Effector memory CD4-positive, alpha-beta T cell (primary cell): ENCODE results near the gene SUPT6H.
A peak's percentile ranks its signal among the peaks of the same experiment; 100 is the strongest.
"Not testable (repeated sequence)": the region's sequence is repeated elsewhere in the genome, so short reads cannot be mapped to it uniquely, and the experiment has no call there.

Source experiments
- DNase-seq, 3 donors: peaks; one replicate each; pipeline ENCODE4 v3.0.0-alpha.2; 2020
- H3K27ac ChIP-seq: 2 replicates; pipeline ENCODE4 v1.7.0; 2013; ENCODE audit warnings: mild to moderate bottlenecking, low read length, moderate library complexity; ENCODE audit not compliant: insufficient read depth, poor library complexity, severe bottlenecking
- H3K27me3 ChIP-seq: replicated peaks from 2 replicates; pipeline ENCODE4 v1.7.0; 2013; ENCODE audit warnings: mild to moderate bottlenecking, low read length; ENCODE audit not compliant: insufficient read depth, control insufficient read depth, poor library complexity, severe bottlenecking
- H3K36me3 ChIP-seq: 2 replicates; pipeline ENCODE4 v1.7.0; 2013; ENCODE audit warnings: mild to moderate bottlenecking, low read length, moderate library complexity; ENCODE audit not compliant: control insufficient read depth, insufficient read depth
- H3K4me1 ChIP-seq: 2 replicates; pipeline ENCODE4 v1.7.0; 2013; ENCODE audit warnings: low read length, mild to moderate bottlenecking; ENCODE audit not compliant: control insufficient read depth, insufficient read depth, poor library complexity, severe bottlenecking
- H3K4me3 ChIP-seq: 2 replicates; pipeline ENCODE4 v1.7.0; 2013; ENCODE audit warnings: low read length, low read depth, mild to moderate bottlenecking; ENCODE audit not compliant: insufficient read depth, poor library complexity, severe bottlenecking
- H3K9me3 ChIP-seq: 2 replicates; pipeline ENCODE4 v1.7.0; 2013; ENCODE audit warnings: mild to moderate bottlenecking, low read length, moderate library complexity; ENCODE audit not compliant: control insufficient read depth

Gene SUPT6H

DNA sequence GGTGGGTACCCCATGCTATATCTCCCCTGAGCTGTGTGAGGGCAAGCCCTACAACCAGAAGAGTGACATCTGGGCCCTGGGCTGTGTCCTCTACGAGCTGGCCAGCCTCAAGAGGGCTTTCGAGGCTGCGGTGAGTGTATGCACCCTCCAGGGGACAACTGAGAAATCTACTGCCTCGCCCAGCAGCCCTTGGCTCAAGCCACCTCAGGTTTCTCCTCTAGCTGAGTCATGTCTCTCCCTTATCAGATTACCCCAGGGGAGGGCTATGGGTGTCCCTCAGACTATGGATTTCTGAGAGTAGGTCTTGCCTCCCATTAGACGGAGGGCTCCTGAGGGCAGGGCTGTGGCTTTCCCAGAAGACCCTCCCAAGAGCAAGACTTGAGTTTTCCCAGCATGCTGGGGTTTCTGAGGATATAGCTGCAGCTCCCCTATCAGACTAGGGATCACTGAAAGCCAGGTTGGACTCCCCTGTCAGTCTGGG lies 73.3 kb downstream of the SUPT6H start:
- H3K4me1 ChIP-seq, result peaks cover 11% of the 10 kb centered on the region
- H3K36me3 ChIP-seq, result no peaks in the 10 kb centered on the region
- no peaks in the 10 kb centered on the region for H3K9me3 ChIP-seq
- DNase-seq, result no peak
- H3K27ac ChIP-seq, result no peak overlapping the region
- H3K4me3 ChIP-seq, result no peak overlapping the region
- no peaks in the 10 kb centered on the region for H3K27me3 ChIP-seq

DNA sequence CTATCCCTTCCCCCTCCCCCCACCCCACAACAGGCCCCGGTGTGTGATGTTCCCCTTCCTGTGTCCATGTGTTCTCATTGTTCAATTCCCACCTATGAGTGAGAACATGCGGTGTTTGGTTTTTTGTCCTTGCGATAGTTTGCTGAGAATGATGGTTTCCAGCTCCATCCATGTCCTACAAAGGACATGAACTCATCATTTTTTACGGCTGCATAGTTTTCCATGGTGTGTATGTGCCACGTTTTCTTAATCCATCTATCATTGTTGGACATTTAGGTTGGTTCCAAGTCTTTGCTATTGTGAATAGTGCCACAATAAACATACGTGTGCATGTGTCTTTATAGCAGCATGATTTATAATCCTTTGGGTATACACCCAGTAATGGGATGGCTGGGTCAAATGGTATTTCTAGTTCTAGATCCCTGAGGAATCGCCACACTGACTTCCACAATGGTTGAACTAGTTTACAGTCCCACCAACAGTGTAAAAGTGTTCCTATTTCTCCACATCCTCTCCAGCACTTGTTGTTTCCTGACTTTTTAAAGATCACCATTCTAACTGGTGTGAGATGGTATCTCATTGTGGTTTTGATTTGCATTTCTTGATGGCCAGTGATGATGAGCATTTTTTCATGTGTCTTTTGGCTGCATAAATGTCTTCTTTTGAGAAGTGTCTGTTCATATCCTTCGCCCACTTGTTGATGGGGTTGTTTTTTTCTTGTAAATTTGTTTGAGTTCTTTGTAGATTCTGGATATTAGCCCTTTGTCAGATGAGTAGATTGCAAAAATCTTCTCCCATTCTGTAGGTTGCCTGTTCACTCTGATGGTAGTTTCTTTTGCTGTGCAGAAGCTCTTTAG lies 74.1 kb downstream of the SUPT6H start:
- H3K36me3 ChIP-seq, H3K27ac ChIP-seq, H3K9me3 ChIP-seq, H3K4me3 ChIP-seq, DNase-seq, H3K27me3 ChIP-seq: not testable (repeated sequence)
- peaks cover 11% of the 10 kb centered on the region for H3K4me1 ChIP-seq

DNA sequence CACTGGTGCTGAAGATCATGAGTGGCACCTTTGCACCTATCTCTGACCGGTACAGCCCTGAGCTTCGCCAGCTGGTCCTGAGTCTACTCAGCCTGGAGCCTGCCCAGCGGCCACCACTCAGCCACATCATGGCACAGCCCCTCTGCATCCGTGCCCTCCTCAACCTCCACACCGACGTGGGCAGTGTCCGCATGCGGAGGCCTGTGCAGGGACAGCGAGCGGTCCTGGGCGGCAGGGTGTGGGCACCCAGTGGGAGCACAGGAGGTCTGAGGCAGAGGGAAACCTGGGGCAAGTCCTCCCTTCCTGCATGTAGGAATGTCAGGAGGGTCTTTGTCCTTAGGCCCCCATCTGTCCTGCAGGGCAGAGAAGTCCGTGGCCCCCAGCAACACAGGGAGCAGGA lies 75.3 kb downstream of the SUPT6H start:
- no peaks in the 10 kb centered on the region for H3K9me3 ChIP-seq
- no peak overlapping the region for H3K27ac ChIP-seq
- H3K36me3 ChIP-seq, result no peaks in the 10 kb centered on the region
- no peak overlapping the region for H3K4me3 ChIP-seq
- DNase-seq, result no peak
- H3K27me3 ChIP-seq, result no peaks in the 10 kb centered on the region
- peaks cover 11% of the 10 kb centered on the region for H3K4me1 ChIP-seq

GRCh38 chr17:28737770-28738679 lies 76.0 kb downstream of the SUPT6H start:
- no peaks in the 10 kb centered on the region for H3K9me3 ChIP-seq
- DNase-seq, result no peak
- H3K4me1 ChIP-seq, result peaks cover 11% of the 10 kb centered on the region
- H3K27ac ChIP-seq, result no peak overlapping the region
- no peaks in the 10 kb centered on the region for H3K36me3 ChIP-seq
- no peaks in the 10 kb centered on the region for H3K27me3 ChIP-seq
- H3K4me3 ChIP-seq, result no peak overlapping the region

GRCh38 chr17:28738680-28739384 lies 76.8 kb downstream of the SUPT6H start:
- Histone ChIP-seq H3K9me3 (no peaks in the 10 kb centered on the region), H3K27me3 (no peaks in the 10 kb centered on the region), H3K4me3 (no peak overlapping the region), H3K27ac (no peak overlapping the region), H3K36me3 (no peaks in the 10 kb centered on the region), H3K4me1 (peaks cover 17% of the 10 kb centered on the region)
- peak; percentile 32 to 51 (median 48) for DNase-seq

GRCh38 chr17:28740406-28741357 lies 78.7 kb downstream of the SUPT6H start:
- Histone ChIP-seq H3K36me3 (no peaks in the 10 kb centered on the region), H3K9me3 (no peaks in the 10 kb centered on the region), H3K4me3 (no peak overlapping the region), H3K4me1 (peaks cover 32% of the 10 kb centered on the region), H3K27me3 (no peaks in the 10 kb centered on the region), H3K27ac (no peak overlapping the region)
- no peak for DNase-seq

GRCh38 chr17:28741358-28742349 lies 79.6 kb downstream of the SUPT6H start:
- no peaks in the 10 kb centered on the region for H3K9me3 ChIP-seq
- no peak for DNase-seq
- H3K27ac ChIP-seq, result no peak overlapping the region
- no peaks in the 10 kb centered on the region for H3K36me3 ChIP-seq
- no peak overlapping the region for H3K4me3 ChIP-seq
- H3K4me1 ChIP-seq, result peaks cover 35% of the 10 kb centered on the region
- H3K27me3 ChIP-seq, result no peaks in the 10 kb centered on the region

GRCh38 chr17:28743243-28744103 lies 81.5 kb downstream of the SUPT6H start, which contains the start of gene TRAF4:
Gene TRAF4 (plus strand): TSS chr17:28744011. CDS start chr17:28744113, 102 bp downstream.
- Histone ChIP-seq H3K27ac (peak within 1 kb of the TSS; percentile 91), H3K9me3 (no peaks in the 10 kb centered on the region), H3K36me3 (peaks cover 10% of the 10 kb centered on the region), H3K27me3 (no peaks in the 10 kb centered on the region), H3K4me1 (peaks cover 30% of the 10 kb centered on the region), H3K4me3 (peak within 1 kb of the TSS; percentile 73)
- peak; percentile 57 to 68 (median 62) for DNase-seq
